Lower leg skin (tissue), 4 donors: Measurements from ENCODE around the gene SOX13. TPM values are rescaled to one million over a fixed set of nuclear protein-coding genes. Genes with fewer than 3 reads are reported as not detected.

Experiments
- DNase-seq, 2 donors: peaks; one replicate each; pipeline ENCODE4 v3.0.0-alpha.2; 2019; ENCODE audit warnings: low spot score in 2 of 2
- H3K4me3 ChIP-seq: fragments of 200-600 bp; sonication (generic); 2 replicates; pipeline ENCODE4 v1.5.1; 2017; ENCODE audit warnings: mild to moderate bottlenecking, low read depth; ENCODE audit not compliant: poor library complexity, severe bottlenecking
- CTCF ChIP-seq, 3 donors: fragments of 450-650 bp; IDR thresholded peaks; one replicate each; pipeline ENCODE4 v1.5.1; 2016; ENCODE audit warnings: antibody characterized with exemption in 3 of 3, mild to moderate bottlenecking in 3 of 3, moderate library complexity in 2 of 3
- POLR2A ChIP-seq, 2 donors: fragments of 450-650 bp; IDR thresholded peaks; one replicate each; pipeline ENCODE4 v1.6.1; 2016 to 2017; ENCODE audit warnings: antibody characterized with exemption in 2 of 2, mild to moderate bottlenecking in 1 of 2, moderate library complexity in 1 of 2
- WGBS, 2 donors: methylation state at CpG; one replicate each; pipeline ENCODE4 v1.1.5; 2018; 5-methylcytosine and 5-hydroxymethylcytosine counted together
- intact Hi-C: fragments of 100-400 bp; cut with DNase I; formaldehyde crosslinking; loops from one replicate; pipeline ENCODE4 v1.15.0; 2023; ENCODE audit warnings: low total_unique reads
- total RNA-seq, 4 donors: library from RNA; depleted of rRNA; stranded (reverse); fragments of >200 nt; gene quantifications; one replicate each; pipeline ENCODE4 v1.1.0, GENCODE V29; 2016

Gene SOX13
- total RNA-seq, 4 donors from 2014 or later = 7.2 to 32.2 (median 16.8) TPM

- 52 to 72% methylated on average over 4 of the region's 4 CpGs for WGBS, 2 donors
- DNase-seq = no peak
Measured at GRCh38 chr1:204032642-204033235, 40.2 kb upstream of the SOX13 start.

GRCh38 chr1:204033306-204033705 is 39.6 kb upstream of the SOX13 start:
- H3K4me3 ChIP-seq = no peak overlapping the region
- TF ChIP-seq POLR2A (IDR thresholded peaks at IDR 0.05) (no peak), CTCF (IDR thresholded peaks at IDR 0.05) (no peak)
- DNase-seq = no peak
- intact Hi-C loops = no loop called here
- WGBS, 2 donors = 64 to 68% methylated on average over 1 of the region's 1 CpG

More at GRCh38 chr1:204032642-204033235, 40.2 kb upstream of the SOX13 start:
- intact Hi-C loops = no loop called here
- TF ChIP-seq CTCF (IDR thresholded peaks at IDR 0.05) = no peak
- no peak for TF ChIP-seq POLR2A (IDR thresholded peaks at IDR 0.05)
- H3K4me3 ChIP-seq = no peak overlapping the region

GRCh38 chr1:204036882-204037655 is 35.8 kb upstream of the SOX13 start:
- TF ChIP-seq CTCF (IDR thresholded peaks at IDR 0.05) (no peak), POLR2A (IDR thresholded peaks at IDR 0.05) (no peak)
- no peak for DNase-seq
- intact Hi-C loops = no loop called here
- WGBS, 2 donors = 74 to 77% methylated on average over 14 of the region's 14 CpGs
- H3K4me3 ChIP-seq = no peak overlapping the region

- 15 to 19% methylated on average over 10 of the region's 10 CpGs for WGBS, 2 donors
- intact Hi-C loops = no loop called here
- H3K4me3 ChIP-seq = no peak overlapping the region
- DNase-seq = peak; percentile 37 to 88
- TF ChIP-seq CTCF (IDR thresholded peaks at IDR 0.05) (no peak), POLR2A (IDR thresholded peaks at IDR 0.05) (no peak)
Measured at GRCh38 chr1:204041232-204041767, 31.6 kb upstream of the SOX13 start.

- TF ChIP-seq POLR2A (IDR thresholded peaks at IDR 0.05) (no peak), CTCF (IDR thresholded peaks at IDR 0.05) (no peak)
- no peak overlapping the region for H3K4me3 ChIP-seq
- DNase-seq = peak in 1 of 2 donors; percentile 46
- 55 to 59% methylated on average over 10 of the region's 10 CpGs for WGBS, 2 donors
- intact Hi-C loops = no loop called here
Measured at GRCh38 chr1:204041803-204042505, 31.0 kb upstream of the SOX13 start.
